ENCODE results near the gene CCDC93.

Gene CCDC93

GRCh38 chr2:117984208-117984607 lies 29.7 kb downstream of the CCDC93 start:
- DNase-seq, result no peak

DNA sequence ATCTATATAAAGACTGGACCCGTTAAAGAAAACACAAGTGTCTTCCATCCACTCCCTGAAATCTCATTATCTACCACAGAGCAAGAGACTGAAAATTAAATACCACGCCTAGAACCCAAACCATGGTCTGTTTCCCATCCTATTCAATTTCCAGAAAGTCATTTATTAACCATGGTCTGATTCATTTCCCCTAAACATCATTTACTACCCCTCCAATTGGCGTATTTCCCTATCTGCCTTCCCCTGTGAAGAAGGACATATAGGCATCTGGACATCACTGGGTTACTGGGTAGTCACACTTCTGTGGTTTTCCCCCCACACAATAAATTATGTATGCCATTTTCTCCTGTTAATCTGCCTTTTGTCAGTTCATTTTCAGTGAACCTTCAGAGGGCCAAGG lies 30.8 kb downstream of the CCDC93 start:
- DNase-seq, result no peak

DNA sequence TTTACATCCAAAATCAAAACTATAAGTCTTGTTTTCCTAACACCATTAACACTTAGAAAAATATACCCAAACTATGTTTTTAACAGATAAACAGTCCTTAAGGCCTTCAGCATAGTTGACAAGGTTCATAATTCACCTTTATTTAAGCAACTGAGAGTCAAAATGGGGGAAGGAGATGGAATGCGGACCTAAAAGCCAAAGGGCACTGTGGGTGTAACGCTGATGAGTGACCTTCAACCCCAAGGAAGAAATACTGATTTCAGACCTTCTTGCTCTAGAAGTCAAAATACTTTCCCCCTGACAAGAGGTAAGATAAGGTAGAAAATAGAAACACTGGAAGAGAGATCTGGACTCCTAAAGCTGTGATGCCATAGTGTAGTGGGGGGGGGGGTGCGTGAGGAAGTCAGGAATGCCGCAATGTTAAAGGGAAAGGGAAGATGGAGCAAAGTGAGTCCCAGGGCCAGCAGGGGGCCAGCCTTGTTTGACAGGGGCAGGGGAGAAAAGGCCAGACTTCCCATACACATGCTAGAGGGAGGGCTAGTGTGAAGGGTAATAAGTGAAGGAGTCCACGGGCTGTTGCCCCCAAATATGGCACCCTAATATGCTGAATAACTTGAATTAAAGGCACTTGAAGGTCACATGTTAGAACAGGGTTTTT lies 31.4 kb downstream of the CCDC93 start:
- no peak for DNase-seq

DNA sequence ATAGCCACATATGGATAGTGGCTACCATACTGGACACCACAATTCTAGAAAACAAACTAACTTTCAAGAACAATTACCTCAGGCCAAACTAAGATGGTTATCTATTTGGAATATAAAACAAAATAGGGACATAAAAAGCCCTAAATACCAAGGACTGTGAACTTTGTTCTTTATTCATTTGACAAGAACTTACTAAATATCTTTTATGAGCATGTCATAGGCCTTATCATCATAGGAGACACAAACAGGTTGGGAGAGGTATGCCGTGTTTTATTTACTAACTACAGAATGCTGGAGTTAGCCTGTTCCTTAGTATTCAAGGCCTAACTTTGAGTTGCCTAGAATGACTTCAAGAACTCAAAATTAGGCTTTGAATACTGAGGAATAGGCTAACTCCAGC lies 32.1 kb downstream of the CCDC93 start:
- no peak for DNase-seq

DNA sequence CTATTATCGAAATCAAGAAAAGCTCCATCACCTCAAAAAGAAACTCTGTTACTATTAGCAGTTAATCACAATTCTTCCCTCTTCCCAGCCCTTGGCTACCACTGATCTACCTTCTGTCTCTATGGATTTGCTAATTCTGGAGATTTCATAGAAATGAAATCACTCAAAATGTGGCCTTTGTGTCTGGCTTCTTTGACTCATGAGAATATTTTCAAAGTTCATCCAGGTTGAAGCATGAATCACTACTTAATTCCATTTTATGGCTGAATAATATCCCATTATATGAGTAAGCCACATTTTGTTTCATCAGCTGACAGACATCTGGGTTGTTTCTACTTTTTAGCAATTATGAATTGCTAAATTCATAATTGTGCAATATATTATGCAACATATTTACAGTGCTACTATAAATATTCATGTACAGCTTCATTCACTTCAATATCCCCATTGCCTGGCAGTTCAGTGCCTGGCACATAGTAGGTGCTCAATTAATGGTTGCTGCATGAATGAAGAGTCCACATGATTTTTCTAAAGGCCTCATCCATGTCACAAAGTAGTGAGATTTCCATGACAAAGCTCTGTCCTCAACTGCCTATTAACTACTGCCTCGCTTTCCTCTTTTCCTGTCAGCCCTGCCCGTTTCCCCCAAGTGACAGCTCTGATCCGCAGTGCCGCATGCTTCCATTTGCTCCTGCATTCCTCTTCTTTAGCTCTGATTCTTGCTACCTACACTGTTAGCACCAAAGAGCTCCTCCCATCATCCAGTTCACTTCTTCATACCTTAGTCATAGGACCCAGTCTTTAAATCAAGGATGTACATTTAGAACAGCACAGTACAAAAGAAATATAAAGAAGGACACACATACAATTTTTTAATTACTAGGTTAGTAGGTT lies 32.8 kb downstream of the CCDC93 start:
- DNase-seq, result no peak

GRCh38 chr2:117979911-117980701 lies 33.8 kb downstream of the CCDC93 start:
- no peak for DNase-seq

- no peak for DNase-seq
Measured at GRCh38 chr2:117977696-117978095, 36.2 kb downstream of the CCDC93 start.

- no peak for DNase-seq
Measured at GRCh38 chr2:117976581-117976980, 37.3 kb downstream of the CCDC93 start.

DNA sequence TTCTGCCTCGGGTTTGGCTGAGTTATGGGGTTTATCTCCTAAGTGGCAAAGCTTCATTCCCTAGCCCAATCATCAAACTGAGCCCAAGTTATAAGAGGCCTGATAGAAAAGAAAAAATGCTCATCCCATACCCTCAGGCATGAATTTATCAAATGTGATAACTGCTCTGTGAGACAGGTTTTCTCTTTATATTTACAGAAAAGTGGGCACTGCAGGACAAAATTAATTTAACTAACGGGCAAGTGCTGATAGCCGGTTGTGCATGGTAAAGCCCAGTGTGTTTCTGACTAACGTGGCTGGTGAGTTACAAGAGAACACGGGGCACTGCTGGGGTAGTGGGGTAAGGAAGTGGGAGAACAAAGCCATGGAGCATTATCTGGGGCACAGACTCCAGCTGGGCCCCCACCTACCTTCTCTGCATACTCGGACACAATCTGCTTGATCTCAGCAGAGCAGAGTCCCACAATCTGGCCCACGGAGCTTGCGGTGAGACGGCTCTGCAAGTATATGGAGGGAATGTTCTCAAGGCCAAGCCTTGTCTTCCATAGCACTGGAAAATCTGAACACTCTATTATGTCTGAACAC lies 40.3 kb downstream of the CCDC93 start:
- DNase-seq, result no peak

DNA sequence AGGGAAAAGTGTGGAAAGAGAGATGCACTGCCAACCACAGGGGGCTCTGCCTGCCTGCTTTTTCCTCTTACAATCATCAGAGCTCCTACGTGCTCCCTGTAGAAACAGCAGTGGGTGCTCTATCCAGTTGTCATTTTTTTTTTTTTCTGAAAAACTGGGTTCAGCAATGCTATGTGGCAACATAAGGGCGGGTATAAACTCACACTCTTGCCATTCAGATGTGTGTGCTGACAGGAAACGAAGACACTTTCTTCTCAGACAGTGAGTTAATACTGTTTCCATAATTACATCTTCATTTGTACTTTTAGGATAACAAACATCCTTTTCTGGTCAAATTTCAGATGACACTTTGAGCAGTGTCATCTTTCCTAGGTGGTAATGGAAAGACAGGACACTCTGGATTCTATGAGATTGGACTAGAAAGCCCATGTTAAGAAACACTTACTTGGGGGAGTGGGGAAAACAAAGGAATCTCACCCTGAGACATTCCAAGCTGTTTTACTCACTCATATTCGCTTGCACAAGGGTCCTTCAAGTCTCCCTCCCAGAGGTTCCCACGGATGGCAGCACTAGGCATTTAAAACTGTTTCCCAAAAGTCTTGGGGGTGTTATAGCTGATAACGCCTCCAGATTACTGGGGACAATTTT lies 41.3 kb downstream of the CCDC93 start:
- no peak for DNase-seq

- DNase-seq, result no peak
Measured at GRCh38 chr2:117968722-117969121, 45.1 kb downstream of the CCDC93 start.

GRCh38 chr2:117967977-117968718 lies 45.7 kb downstream of the CCDC93 start:
- no peak for DNase-seq

GRCh38 chr2:117963446-117963845 lies 50.4 kb downstream of the CCDC93 start:
- DNase-seq, result no peak

GRCh38 chr2:117961201-117961600 lies 52.7 kb downstream of the CCDC93 start:
- no peak for DNase-seq

- DNase-seq, result no peak
Measured at GRCh38 chr2:117960231-117960630, 53.6 kb downstream of the CCDC93 start.

DNA sequence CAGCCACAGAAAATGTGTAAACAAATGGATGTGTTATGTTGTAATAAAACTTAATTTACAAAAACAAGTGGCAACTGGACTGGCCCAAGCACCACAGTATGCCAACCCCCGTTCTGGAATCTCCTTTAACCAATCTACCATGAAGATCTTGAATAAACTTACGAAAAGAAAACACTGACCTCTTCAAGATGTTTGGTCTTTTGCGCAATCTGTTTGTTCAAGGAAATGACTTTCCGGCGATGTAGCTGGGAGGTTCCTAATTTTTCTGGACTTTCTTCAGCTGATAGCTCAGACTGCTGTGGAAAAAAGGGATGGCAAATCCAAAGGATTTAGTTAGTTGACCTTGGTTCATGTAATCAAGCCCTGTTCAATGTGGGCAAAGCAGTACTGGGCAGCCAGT lies 55.7 kb downstream of the CCDC93 start:
- DNase-seq, result no peak

GRCh38 chr2:117957616-117958015 lies 56.3 kb downstream of the CCDC93 start:
- no peak for DNase-seq

GRCh38 chr2:117956036-117956796 lies 57.7 kb downstream of the CCDC93 start:
- DNase-seq, result no peak

DNA sequence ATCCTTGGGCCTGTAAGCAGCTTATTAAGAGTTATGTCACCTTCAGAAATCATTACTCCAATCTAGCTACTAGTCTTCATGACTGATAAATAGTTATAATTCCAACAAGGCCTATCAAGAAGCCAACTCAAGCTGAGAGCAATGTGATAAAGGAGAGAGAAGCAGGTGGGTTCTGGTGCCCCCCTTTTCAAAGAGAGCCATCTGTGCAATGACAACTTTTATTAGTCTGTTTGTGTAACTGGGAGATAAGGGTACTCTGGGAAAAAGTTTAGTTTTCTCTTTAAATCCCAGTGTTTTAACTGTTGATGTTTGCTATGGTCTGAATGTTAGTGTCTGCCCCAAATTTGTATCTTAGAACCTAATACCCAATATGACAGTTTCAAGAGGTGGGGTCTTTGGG lies 60.6 kb downstream of the CCDC93 start:
- no peak for DNase-seq

- no peak for DNase-seq
Measured at GRCh38 chr2:117952701-117953100, 61.2 kb downstream of the CCDC93 start.

DNA sequence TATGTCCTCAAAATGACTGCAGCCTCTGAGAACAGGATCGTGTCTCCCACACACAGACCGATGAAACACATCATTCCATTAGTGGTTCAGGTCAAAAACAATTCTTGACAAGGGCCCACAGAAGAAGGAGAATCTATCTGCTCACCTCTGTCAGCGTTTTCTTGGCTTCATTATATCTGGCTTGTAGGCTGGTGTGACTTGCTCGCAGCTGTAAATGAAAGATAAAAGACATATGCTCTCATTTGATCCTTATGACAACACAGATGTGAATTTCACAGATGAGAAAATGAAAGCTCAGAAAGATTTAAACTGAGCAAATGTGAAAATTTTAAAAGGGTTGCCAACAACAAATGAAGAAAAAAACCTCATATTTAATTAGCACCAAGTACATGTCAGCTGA lies 61.6 kb downstream of the CCDC93 start:
- DNase-seq, result no peak
